ENCODE results near the gene NMNAT3.
A peak's percentile ranks its signal among the peaks of the same experiment; 100 is the strongest.

Gene NMNAT3

DNA sequence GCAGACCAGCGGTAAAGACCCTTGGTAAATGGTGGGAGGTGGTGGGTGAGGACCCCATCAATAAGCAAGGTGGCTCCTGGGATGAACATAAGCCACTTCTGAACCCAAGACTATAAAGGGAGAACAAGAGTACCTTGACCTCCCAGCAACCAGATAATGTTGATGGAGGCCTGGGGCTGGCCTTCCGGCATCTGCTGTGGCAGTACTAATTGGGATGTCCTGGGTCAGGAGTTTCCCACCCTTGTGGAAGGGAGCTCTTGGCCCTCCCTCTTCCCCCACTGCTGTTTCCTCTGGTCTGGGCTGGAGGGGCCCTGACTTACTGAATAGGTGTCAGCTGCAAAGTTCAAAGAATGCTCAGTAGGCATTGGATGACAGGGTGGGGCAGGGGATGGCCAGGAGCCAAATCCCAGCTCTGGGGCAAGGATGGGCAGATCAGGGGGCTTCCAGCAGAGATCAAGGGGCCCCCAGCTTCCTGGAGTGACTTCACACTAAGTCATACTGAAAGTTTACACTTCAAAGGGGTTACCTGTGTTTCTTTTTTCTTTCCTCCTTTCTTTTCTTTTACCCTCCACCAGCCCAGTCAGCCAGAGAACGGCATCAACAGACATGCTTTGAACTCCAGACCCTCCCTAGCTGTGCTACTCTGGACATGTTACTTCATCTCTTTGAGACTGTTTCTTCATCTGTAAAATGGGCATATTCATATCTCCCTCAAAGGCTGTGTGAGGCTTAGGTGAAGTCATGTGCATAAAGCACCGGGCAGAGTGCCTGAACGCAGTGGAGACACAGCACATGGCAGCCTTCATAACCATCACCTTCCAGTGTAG lies 139.8 kb downstream of the NMNAT3 start:
- Histone ChIP-seq H3K27me3 (peaks cover 24 to 40% (median 30%) of the 10 kb centered on the region in 11 experiments), H3K36me3 (no peaks in the 10 kb centered on the region), H3K4me2 (no peak overlapping the region), H3K9me3 (replicated peaks in 1 of 11) (no peaks in the 10 kb centered on the region), H3K9ac (no peak overlapping the region), H3K4me1 (peaks cover 13 to 48% (median 37%) of the 10 kb centered on the region in 10 experiments), H3K27ac (no peak overlapping the region), H3K4me3 (no peak overlapping the region), H4K20me1 (no peaks in the 10 kb centered on the region)
- no peak for TF ChIP-seq Cebpa-rat (IDR thresholded peaks at IDR 0.05)

DNA sequence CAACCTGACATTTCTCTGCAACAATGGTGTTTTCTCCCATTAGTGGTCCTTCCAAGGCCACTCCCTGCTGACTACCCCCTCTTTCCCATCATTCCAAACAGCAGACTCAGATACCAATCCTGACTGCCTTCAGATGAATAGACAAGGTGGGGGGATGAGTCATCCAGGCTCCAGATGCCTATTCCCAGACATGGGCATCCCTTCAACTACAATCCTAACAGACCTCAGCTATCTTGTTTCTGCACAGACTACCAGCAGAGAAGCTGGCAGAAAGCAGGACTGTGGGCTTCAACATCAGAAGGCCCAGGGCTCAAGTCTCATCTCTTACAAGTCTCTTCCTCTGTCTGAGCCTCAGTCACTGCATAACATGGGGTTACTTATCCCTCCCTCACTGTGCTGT lies 140.4 kb downstream of the NMNAT3 start:
- Histone ChIP-seq H3K9ac (no peak overlapping the region), H3K9me3 (replicated peaks in 1 of 11) (no peaks in the 10 kb centered on the region), H3K27me3 (peaks cover 24 to 40% (median 30%) of the 10 kb centered on the region in 11 experiments), H3K4me3 (no peak overlapping the region), H3K36me3 (no peaks in the 10 kb centered on the region), H4K20me1 (no peaks in the 10 kb centered on the region), H3K4me1 (peaks cover 13 to 48% (median 37%) of the 10 kb centered on the region in 10 experiments), H3K4me2 (no peak overlapping the region), H3K27ac (no peak overlapping the region)
- TF ChIP-seq Cebpa-rat (IDR thresholded peaks at IDR 0.05): no peak

GRCh38 chr3:139534992-139535879 lies 142.5 kb downstream of the NMNAT3 start:
- Histone ChIP-seq H3K9me3 (replicated peaks in 1 of 11) (no peaks in the 10 kb centered on the region), H3K4me3 (no peak overlapping the region), H3K9ac (no peak overlapping the region), H3K4me2 (peak overlapping the region in 10 of 11 experiments; percentile 6 to 71 (median 40); a peak in 15 of 22 replicates), H3K27me3 (peaks cover 18 to 25% (median 20%) of the 10 kb centered on the region in 11 experiments), H4K20me1 (no peaks in the 10 kb centered on the region), H3K4me1 (peaks cover 4 to 39% (median 32%) of the 10 kb centered on the region in 10 experiments; a peak in 19 of 20 replicates), H3K27ac (0 out of 22 replicates have a peak overlapping the region, but pooled peaks of 1 of the 11 experiments have one; percentile 7), H3K36me3 (no peaks in the 10 kb centered on the region)
- no peak for TF ChIP-seq Cebpa-rat (IDR thresholded peaks at IDR 0.05)

DNA sequence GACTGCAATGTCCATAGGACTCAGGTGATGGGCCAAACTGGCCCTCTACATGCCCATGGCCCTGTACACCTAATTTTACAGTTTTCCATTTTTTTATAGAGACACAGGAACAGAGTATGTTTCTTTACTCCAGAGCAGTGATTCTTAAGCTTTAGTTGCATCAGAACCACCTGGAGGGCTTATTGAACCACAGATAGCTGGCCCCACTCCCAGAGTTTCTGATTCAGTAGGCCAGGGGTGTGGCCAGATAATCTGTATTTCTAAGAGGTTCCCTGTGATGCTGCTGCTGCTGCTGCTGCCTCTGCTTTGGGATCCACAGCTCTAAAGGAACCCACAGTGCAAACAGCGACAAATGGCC lies 143.3 kb downstream of the NMNAT3 start:
- Histone ChIP-seq H3K9ac (0 out of 22 replicates have a peak overlapping the region, but pooled peaks of 1 of the 11 experiments have one; percentile 26), H3K4me3 (no peak overlapping the region), H3K36me3 (no peaks in the 10 kb centered on the region), H3K4me1 (peaks cover 0 to 31% (median 25%) of the 10 kb centered on the region in 10 experiments; a peak in 16 of 20 replicates), H3K9me3 (replicated peaks in 1 of 11) (no peaks in the 10 kb centered on the region), H3K27me3 (peaks cover 10 to 17% (median 12%) of the 10 kb centered on the region in 11 experiments), H3K27ac (no peak overlapping the region), H4K20me1 (no peaks in the 10 kb centered on the region), H3K4me2 (peak overlapping the region in 9 of 11 experiments; percentile 15 to 71 (median 43); a peak in 17 of 22 replicates)
- no peak for TF ChIP-seq Cebpa-rat (IDR thresholded peaks at IDR 0.05)

DNA sequence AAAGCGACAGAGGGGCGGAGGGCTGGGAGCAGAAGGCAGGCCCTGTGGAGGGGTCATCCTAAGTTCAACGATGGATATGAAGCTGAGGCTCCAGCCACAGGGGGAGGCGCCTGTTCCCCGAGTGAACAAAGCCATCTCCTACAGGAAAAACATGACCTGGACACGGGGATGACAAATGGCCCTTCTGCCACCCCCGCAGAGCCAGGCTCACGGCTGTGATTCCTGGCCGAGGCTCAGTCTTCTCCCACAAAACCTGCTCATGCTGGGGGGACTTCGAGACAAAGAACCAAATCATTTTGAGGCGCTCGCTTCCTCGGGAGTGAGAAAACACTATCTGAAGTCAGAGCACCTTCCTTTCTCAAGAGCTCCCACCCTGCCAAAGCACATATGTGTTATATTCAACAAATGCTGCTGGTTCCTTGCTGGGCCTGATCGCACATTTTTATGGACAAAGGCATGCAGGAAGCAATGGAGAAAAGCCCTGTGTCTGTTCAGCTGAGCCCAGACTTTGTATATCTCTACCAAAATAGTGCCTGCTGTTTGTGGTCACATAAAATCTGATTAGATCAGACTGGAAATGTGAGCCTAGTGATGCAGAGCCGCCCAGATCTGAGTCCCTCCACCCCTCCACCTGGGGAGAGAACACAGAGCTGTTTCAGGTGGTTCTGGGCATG lies 143.9 kb downstream of the NMNAT3 start:
- Histone ChIP-seq H3K9ac (0 out of 22 replicates have a peak overlapping the region, but pooled peaks of 1 of the 11 experiments have one; percentile 26), H3K4me2 (peak overlapping the region in 9 of 11 experiments; percentile 15 to 71 (median 43); a peak in 17 of 22 replicates), H3K36me3 (no peaks in the 10 kb centered on the region), H3K4me3 (no peak overlapping the region), H4K20me1 (no peaks in the 10 kb centered on the region), H3K9me3 (replicated peaks in 1 of 11) (no peaks in the 10 kb centered on the region), H3K27ac (0 out of 22 replicates have a peak overlapping the region, but pooled peaks of 1 of the 11 experiments have one; percentile 6), H3K27me3 (peaks cover 4 to 12% (median 7%) of the 10 kb centered on the region in 11 experiments), H3K4me1 (peaks cover 0 to 26% (median 22%) of the 10 kb centered on the region in 10 experiments; a peak in 15 of 20 replicates)
- TF ChIP-seq Cebpa-rat (IDR thresholded peaks at IDR 0.05): no peak

GRCh38 chr3:139532976-139533375 lies 144.8 kb downstream of the NMNAT3 start:
- H3K4me2 ChIP-seq: no peak overlapping the region
- no peak overlapping the region for H3K4me3 ChIP-seq
- no peaks in the 10 kb centered on the region for H3K9me3 ChIP-seq (replicated peaks in 1 of 11)
- no peak overlapping the region for H3K9ac ChIP-seq
- no peaks in the 10 kb centered on the region for H4K20me1 ChIP-seq
- H3K27ac ChIP-seq: no peak overlapping the region
- TF ChIP-seq Cebpa-rat (IDR thresholded peaks at IDR 0.05): no peak
- peaks cover 0 to 25% (median 22%) of the 10 kb centered on the region in 10 experiments; a peak in 13 of 20 replicates for H3K4me1 ChIP-seq
- no peaks in the 10 kb centered on the region for H3K36me3 ChIP-seq
- peaks cover 0 to 2% (median 0%) of the 10 kb centered on the region in 11 experiments; a peak in 1 of 22 replicates for H3K27me3 ChIP-seq

GRCh38 chr3:139530717-139531116 lies 147.1 kb downstream of the NMNAT3 start:
- H3K36me3 ChIP-seq: no peaks in the 10 kb centered on the region
- no peak overlapping the region for H3K4me2 ChIP-seq
- H3K27ac ChIP-seq: no peak overlapping the region
- H3K4me1 ChIP-seq: peaks cover 7 to 22% (median 21%) of the 10 kb centered on the region in 10 experiments; a peak in 19 of 20 replicates
- H3K9me3 ChIP-seq (replicated peaks in 1 of 11): no peaks in the 10 kb centered on the region
- no peaks in the 10 kb centered on the region for H4K20me1 ChIP-seq
- no peaks in the 10 kb centered on the region for H3K27me3 ChIP-seq
- H3K9ac ChIP-seq: no peak overlapping the region
- no peak for TF ChIP-seq Cebpa-rat (IDR thresholded peaks at IDR 0.05)
- H3K4me3 ChIP-seq: no peak overlapping the region

- Histone ChIP-seq H3K36me3 (no peaks in the 10 kb centered on the region), H3K4me1 (peaks cover 7 to 13% (median 11%) of the 10 kb centered on the region in 10 experiments; a peak in 19 of 20 replicates), H3K4me2 (no peak overlapping the region), H3K9ac (no peak overlapping the region), H3K9me3 (replicated peaks in 1 of 11) (no peaks in the 10 kb centered on the region), H4K20me1 (no peaks in the 10 kb centered on the region), H3K27me3 (no peaks in the 10 kb centered on the region), H3K27ac (no peak overlapping the region), H3K4me3 (no peak overlapping the region)
- TF ChIP-seq Cebpa-rat (IDR thresholded peaks at IDR 0.05): no peak
These were observed 148.1 kb downstream of the NMNAT3 start for GRCh38 chr3:139529662-139530061.

Measured in BLaER1 treated with 17β-estradiol and CSF1 and Interleukin-3, amounts not matched to agents 10 nM and 100 nM (cell line).